ENCODE data around the gene GBE1. TPM values are rescaled to one million over a fixed set of nuclear protein-coding genes. Genes with fewer than 3 reads are reported as not detected.

GBE1 gene
- total RNA-seq, 2 donors from 2014 or later, result 60.1 to 67.1 TPM

GRCh38 chr3:81734742-81735141, 26.7 kb downstream of the GBE1 start:
- Histone ChIP-seq H3K4me3 (no peak overlapping the region), H3K27me3 (replicated peaks; ENCODE audit: insufficient read depth) (no peaks in the 10 kb centered on the region), H3K9me3 (no peaks in the 10 kb centered on the region), H3K27ac (no peak overlapping the region), H3K4me1 (ENCODE audit: control insufficient read depth in 1 of 2, low read depth in 2 of 2) (peaks cover 0 to 4% of the 10 kb centered on the region in 2 donors), H3K36me3 (no peaks in the 10 kb centered on the region)
- no peak for DNase-seq (ENCODE audit: low spot score)
- TF ChIP-seq, protein P1, sequence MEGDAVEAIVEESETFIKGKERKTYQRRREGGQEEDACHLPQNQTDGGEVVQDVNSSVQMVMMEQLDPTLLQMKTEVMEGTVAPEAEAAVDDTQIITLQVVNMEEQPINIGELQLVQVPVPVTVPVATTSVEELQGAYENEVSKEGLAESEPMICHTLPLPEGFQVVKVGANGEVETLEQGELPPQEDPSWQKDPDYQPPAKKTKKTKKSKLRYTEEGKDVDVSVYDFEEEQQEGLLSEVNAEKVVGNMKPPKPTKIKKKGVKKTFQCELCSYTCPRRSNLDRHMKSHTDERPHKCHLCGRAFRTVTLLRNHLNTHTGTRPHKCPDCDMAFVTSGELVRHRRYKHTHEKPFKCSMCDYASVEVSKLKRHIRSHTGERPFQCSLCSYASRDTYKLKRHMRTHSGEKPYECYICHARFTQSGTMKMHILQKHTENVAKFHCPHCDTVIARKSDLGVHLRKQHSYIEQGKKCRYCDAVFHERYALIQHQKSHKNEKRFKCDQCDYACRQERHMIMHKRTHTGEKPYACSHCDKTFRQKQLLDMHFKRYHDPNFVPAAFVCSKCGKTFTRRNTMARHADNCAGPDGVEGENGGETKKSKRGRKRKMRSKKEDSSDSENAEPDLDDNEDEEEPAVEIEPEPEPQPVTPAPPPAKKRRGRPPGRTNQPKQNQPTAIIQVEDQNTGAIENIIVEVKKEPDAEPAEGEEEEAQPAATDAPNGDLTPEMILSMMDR (IDR thresholded peaks at IDR 0.05), result no peak
- no peak for ATAC-seq (ENCODE audit: insufficient number of reproducible peaks, low FRiP score, low read depth)

DNA sequence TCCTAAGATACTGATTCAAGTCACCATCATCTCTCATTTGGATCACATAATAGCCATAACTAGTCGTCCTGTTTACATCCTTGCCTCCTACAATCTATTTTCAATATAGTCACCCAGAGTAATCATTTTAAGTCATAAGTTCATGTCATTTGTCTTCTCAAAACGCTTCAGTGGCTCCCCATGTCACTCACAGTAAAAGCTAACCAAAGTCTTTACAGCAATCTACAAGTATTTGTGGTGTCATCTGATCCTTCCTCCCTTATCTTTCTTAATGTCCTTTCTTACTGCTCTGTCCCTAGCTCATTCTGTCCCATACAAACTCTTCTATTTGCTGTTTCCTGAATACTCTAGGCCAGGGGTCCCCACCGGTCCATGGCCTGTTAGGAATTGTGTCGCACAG, 28.8 kb downstream of the GBE1 start:
- Histone ChIP-seq H3K9me3 (no peaks in the 10 kb centered on the region), H3K4me1 (ENCODE audit: control insufficient read depth in 1 of 2, low read depth in 2 of 2) (peaks cover 9 to 15% of the 10 kb centered on the region in 2 donors), H3K36me3 (no peaks in the 10 kb centered on the region), H3K4me3 (no peak overlapping the region), H3K27ac (no peak overlapping the region), H3K27me3 (replicated peaks; ENCODE audit: insufficient read depth) (no peaks in the 10 kb centered on the region)
- TF ChIP-seq, protein P1 (IDR thresholded peaks at IDR 0.05), result no peak
- DNase-seq (ENCODE audit: low spot score) (no peak), ATAC-seq (ENCODE audit: insufficient number of reproducible peaks, low FRiP score, low read depth) (no peak)

DNA sequence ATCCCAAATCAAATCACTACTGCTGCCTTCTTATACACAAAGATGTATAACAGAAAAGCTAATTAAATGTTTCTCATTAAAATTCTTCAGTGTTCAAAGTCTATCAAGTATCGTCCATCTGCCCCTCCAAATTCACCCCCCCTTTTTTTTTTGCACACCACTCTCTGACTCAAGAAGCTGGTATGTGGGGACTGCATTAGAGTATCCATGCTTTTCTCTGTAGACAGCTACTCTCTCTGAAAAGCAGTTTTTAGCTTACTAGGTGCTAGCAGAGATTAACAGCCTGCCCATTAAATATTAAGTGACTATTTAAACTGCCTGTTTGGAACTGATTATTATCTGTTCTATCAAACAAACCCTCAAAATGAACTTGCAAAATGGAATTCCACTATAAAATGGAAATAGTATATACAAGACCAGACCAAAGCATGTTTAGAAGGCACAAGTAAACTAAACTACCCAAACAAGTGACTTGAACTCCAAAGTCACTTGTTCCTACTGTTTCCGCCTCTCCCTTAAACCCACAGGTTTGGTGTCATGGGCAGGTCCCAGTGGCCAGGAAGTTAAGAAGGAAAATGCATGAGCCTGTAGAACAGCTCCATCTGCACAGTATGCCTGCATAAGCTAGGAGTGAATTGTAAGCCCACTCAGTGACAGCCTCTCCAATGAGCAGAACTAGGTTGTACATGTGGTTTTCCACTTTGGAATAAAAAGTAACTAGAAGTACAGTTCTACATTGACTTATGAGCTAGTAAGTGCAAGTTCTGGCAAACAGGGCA, 32.5 kb downstream of the GBE1 start:
- TF ChIP-seq, protein P1 (IDR thresholded peaks at IDR 0.05), result no peak
- Histone ChIP-seq H3K27me3 (replicated peaks; ENCODE audit: insufficient read depth) (no peaks in the 10 kb centered on the region), H3K36me3 (no peaks in the 10 kb centered on the region), H3K27ac (no peak overlapping the region), H3K4me1 (ENCODE audit: control insufficient read depth in 1 of 2, low read depth in 2 of 2) (peaks cover 23 to 24% of the 10 kb centered on the region in 2 donors), H3K4me3 (peak overlapping the region; percentile 36), H3K9me3 (no peaks in the 10 kb centered on the region)
- no peak for DNase-seq (ENCODE audit: low spot score)
- ATAC-seq (ENCODE audit: insufficient number of reproducible peaks, low FRiP score, low read depth), result no peak

DNA sequence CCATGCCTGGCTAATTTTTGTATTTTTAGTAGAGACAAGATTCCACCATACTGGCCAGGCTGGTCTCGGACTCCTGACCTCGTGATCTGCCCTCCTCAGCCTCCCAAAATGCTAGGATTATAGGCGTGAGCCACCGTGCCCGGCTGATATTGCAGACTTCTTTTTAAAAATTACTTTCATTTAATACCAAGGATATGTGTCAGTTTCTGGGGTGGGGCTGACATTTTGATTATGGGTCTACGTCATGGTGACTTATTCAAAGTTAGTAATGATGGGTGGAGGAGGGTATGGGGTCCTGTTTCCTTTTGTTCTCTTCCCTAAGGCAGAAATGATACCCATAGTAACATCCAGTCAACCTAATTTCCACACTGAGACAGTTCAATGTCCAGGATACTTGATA, 34.7 kb downstream of the GBE1 start:
- H3K36me3 ChIP-seq, result no peaks in the 10 kb centered on the region

DNA sequence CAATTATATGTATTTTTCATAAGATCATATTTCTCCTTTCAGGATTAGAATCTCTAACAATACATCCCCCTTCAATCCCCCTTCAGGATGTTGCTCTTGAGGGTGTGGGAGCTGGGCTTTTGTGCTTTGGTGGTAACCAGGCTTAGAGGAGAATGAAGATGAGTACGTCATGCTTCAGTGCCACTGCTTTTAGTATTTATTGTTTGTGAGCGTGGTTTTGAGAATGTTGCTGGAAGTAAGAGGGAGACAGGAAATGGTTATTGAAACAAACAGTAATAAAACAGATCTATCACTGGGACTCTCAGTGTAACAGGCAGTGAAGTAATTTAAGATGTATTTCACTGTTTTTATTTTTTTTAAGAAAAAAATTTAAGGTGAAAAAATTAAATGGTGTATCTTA, 35.3 kb downstream of the GBE1 start:
- Histone ChIP-seq H3K27me3 (replicated peaks; ENCODE audit: insufficient read depth) (no peaks in the 10 kb centered on the region), H3K27ac (no peak overlapping the region), H3K4me1 (ENCODE audit: control insufficient read depth in 1 of 2, low read depth in 2 of 2) (peaks cover 28 to 33% of the 10 kb centered on the region in 2 donors), H3K9me3 (no peaks in the 10 kb centered on the region), H3K36me3 (no peaks in the 10 kb centered on the region), H3K4me3 (no peak overlapping the region)
- TF ChIP-seq, protein P1 (IDR thresholded peaks at IDR 0.05), result no peak
- DNase-seq (ENCODE audit: low spot score), result no peak
- no peak for ATAC-seq (ENCODE audit: insufficient number of reproducible peaks, low FRiP score, low read depth)

More for the DNA sequence above, 34.7 kb downstream of the GBE1 start:
- H3K27ac ChIP-seq, result no peak overlapping the region
- no peaks in the 10 kb centered on the region for H3K27me3 ChIP-seq (replicated peaks; ENCODE audit: insufficient read depth)
- TF ChIP-seq, protein P1 (IDR thresholded peaks at IDR 0.05), result no peak
- H3K4me3 ChIP-seq, result no peak overlapping the region
- no peaks in the 10 kb centered on the region for H3K9me3 ChIP-seq
- DNase-seq (ENCODE audit: low spot score) (no peak), ATAC-seq (ENCODE audit: insufficient number of reproducible peaks, low FRiP score, low read depth) (no peak)
- H3K4me1 ChIP-seq (ENCODE audit: control insufficient read depth in 1 of 2, low read depth in 2 of 2), result peaks cover 28 to 33% of the 10 kb centered on the region in 2 donors
